K562 (cell line): Measurements from ENCODE around the gene XPC. TPM values are rescaled to one million over a fixed set of nuclear protein-coding genes. Genes with fewer than 3 reads are reported as not detected.
A peak's percentile ranks its signal among the peaks of the same experiment; 100 is the strongest.

Source experiments
- ARID1B ChIP-seq: fragments of 450-650 bp; IDR thresholded peaks from 2 replicates; pipeline ENCODE4 v1.6.1; 2016; ENCODE audit warnings: antibody characterized with exemption, mild to moderate bottlenecking, inconsistent platforms
- ARID4B ChIP-seq: sonication (generic); formaldehyde crosslinking; IDR thresholded peaks from 2 replicates; pipeline ENCODE4 v1.8.0; 2022; ENCODE audit warnings: mild to moderate bottlenecking, missing genetic modification reagents
- CBFA2T3 ChIP-seq: fragments of 450-650 bp; IDR thresholded peaks from 2 replicates; pipeline ENCODE4 v1.6.1; 2017
- CREB1 ChIP-seq, 2 experiments: sonication (generic) in 1 of 2; formaldehyde crosslinking in 1 of 2; IDR thresholded peaks; 2 replicates each; pipeline versions ENCODE4 v1.6.1 to v1.8.0; 2012 to 2022; ENCODE audit warnings: inconsistent platforms in 1 of 2, mild to moderate bottlenecking in 1 of 2, missing genetic modification reagents in 1 of 2, moderate library complexity in 1 of 2
- E2F3 ChIP-seq: fragments of 250-450 bp; sonication (Bioruptor Pico); IDR thresholded peaks from 2 replicates; pipeline ENCODE4 v1.4.0; 2020; ENCODE audit warnings: mild to moderate bottlenecking
- EHMT2 ChIP-seq: fragments of 450-650 bp; IDR thresholded peaks from 2 replicates; pipeline ENCODE4 v1.6.1; 2018; ENCODE audit warnings: antibody characterized with exemption
- FOXA1 ChIP-seq: fragments of 450-650 bp; IDR thresholded peaks from 2 replicates; pipeline ENCODE4 v1.6.1; 2016; ENCODE audit warnings: mild to moderate bottlenecking, borderline replicate concordance
- GABPB1 ChIP-seq: sonication (generic); formaldehyde crosslinking; IDR thresholded peaks from 2 replicates; pipeline ENCODE4 v1.8.0; 2022; ENCODE audit warnings: mild to moderate bottlenecking, missing genetic modification reagents
- HDAC6 ChIP-seq: IDR thresholded peaks from 2 replicates; pipeline ENCODE4 v1.6.1; 2012; ENCODE audit warnings: low read depth, mild to moderate bottlenecking, control low read depth, inconsistent platforms, low read length, moderate library complexity
- MEIS2 ChIP-seq: fragments of 450-650 bp; IDR thresholded peaks from 2 replicates; pipeline ENCODE4 v1.6.1; 2014; ENCODE audit warnings: mild to moderate bottlenecking; ENCODE audit not compliant: partially characterized antibody
- MTA3 ChIP-seq: fragments of 450-650 bp; formaldehyde crosslinking; IDR thresholded peaks from 2 replicates; pipeline ENCODE4 v1.6.1; 2017; ENCODE audit warnings: mild to moderate bottlenecking, borderline replicate concordance
- NEUROD1 ChIP-seq: fragments of 150-350 bp; IDR thresholded peaks from 2 replicates; pipeline ENCODE4 v1.6.1; 2014; ENCODE audit warnings: borderline replicate concordance, low read length, low read depth; ENCODE audit not compliant: partially characterized antibody
- NFRKB ChIP-seq: fragments of 450-650 bp; IDR thresholded peaks from 2 replicates; pipeline ENCODE4 v1.6.1; 2016; ENCODE audit warnings: low read depth
- PCBP1 ChIP-seq: fragments of 200-400 bp; formaldehyde crosslinking; IDR thresholded peaks from 2 replicates; pipeline ENCODE4 v1.6.1; 2018; ENCODE audit warnings: mild to moderate bottlenecking, low read depth, low read length; ENCODE audit not compliant: poor library complexity, severe bottlenecking
- PTBP1 ChIP-seq: fragments of 200-400 bp; formaldehyde crosslinking; IDR thresholded peaks from 2 replicates; pipeline ENCODE4 v1.6.1; 2017; ENCODE audit warnings: low read depth, low read length
- SNIP1 ChIP-seq: fragments of 450-650 bp; IDR thresholded peaks from 2 replicates; pipeline ENCODE4 v1.7.1; 2017; ENCODE audit warnings: low read depth, mild to moderate bottlenecking
- SP1 ChIP-seq: sonication (generic); formaldehyde crosslinking; IDR thresholded peaks from 2 replicates; pipeline ENCODE4 v1.8.1; 2022; ENCODE audit warnings: mild to moderate bottlenecking, missing genetic modification reagents
- STAG1 ChIP-seq: sonication (generic); formaldehyde crosslinking; IDR thresholded peaks from 2 replicates; pipeline ENCODE4 v1.5.0; 2020; ENCODE audit warnings: missing genetic modification reagents, borderline replicate concordance
- TAF15 ChIP-seq: fragments of 200-400 bp; formaldehyde crosslinking; IDR thresholded peaks from 2 replicates; pipeline ENCODE4 v1.6.1; 2017; ENCODE audit warnings: mild to moderate bottlenecking, low read depth, low read length, moderate library complexity
- THRB ChIP-seq: fragments of 450-650 bp; formaldehyde crosslinking; conservative IDR thresholded peaks from 2 replicates; pipeline ENCODE4 v1.4.0; 2022; ENCODE audit warnings: mild to moderate bottlenecking, missing genetic modification characterization
- ZBED1 ChIP-seq: IDR thresholded peaks from 2 replicates; pipeline ENCODE4 v1.6.1; 2014
- ZNF274 ChIP-seq: IDR thresholded peaks from 2 replicates; pipeline ENCODE4 v1.6.1; 2011; ENCODE audit warnings: low read depth, mild to moderate bottlenecking, low read length, moderate library complexity, borderline replicate concordance
- ZNF561 ChIP-seq: fragments of 450-650 bp; formaldehyde crosslinking; conservative IDR thresholded peaks from 2 replicates; pipeline ENCODE4 v1.4.0; 2020; ENCODE audit warnings: mild to moderate bottlenecking, moderate library complexity
- ZNF584 ChIP-seq: fragments of 200-800 bp; sonication (Bioruptor generic); IDR thresholded peaks from 2 replicates; pipeline ENCODE4 v1.6.1; 2016; ENCODE audit warnings: low read depth, mild to moderate bottlenecking, missing genetic modification characterization, missing compliant biosample characterization
- ZNF586 ChIP-seq: fragments of 450-650 bp; formaldehyde crosslinking; conservative IDR thresholded peaks from 2 replicates; pipeline ENCODE4 v1.4.0; 2020; ENCODE audit warnings: mild to moderate bottlenecking, moderate library complexity
- polyA plus RNA-seq, 8 experiments: library from polyadenylated mRNA; depleted of rRNA in 4 of 8; stranded (reverse) in 5 of 8; unstranded in 3 of 8; fragments of >200 nt; fragmentation: Nextera tagmentation in 2 of 8; fragmentation: Illumina TruSeq in 1 of 8; extraction: Ambion mirVana in 2 of 8; extraction: Trizol in 1 of 8; gene quantifications; 2 replicates each; pipeline versions ENCODE4 v1.2.1 to v1.2.3, GENCODE V29; 2011 to 2014; ENCODE audit warnings: inconsistent platforms in 1 of 8, missing spikeins in 1 of 8
- total RNA-seq, 7 experiments: library from RNA; depleted of rRNA in 6 of 7; stranded (reverse); fragments of >200 nt in 6 of 7; fragmentation: Illumina TruSeq in 2 of 7; extraction: Trizol in 2 of 7; gene quantifications; 2 replicates each; pipeline versions ENCODE4 v1.2.1 to v1.2.3, GENCODE V29; 2011 to 2021; ENCODE audit warnings: low replicate concordance in 1 of 7

The XPC gene
- total and polyA plus RNA-seq, 9 of the 15 experiments (the other 6 are each of a cell fraction or from before 2014, with no cell fraction given), result 3.8 to 54.7 (median 41.3) TPM

GRCh38 chr3:14203521-14204079 is 25.2 kb upstream of the XPC start (continued):
- TF ChIP-seq ZBED1 (no peak), NFRKB (peak; percentile 79; the same call in 1 of the 2 replicates), ZNF561 (CRISPR knock-in tag) (no peak), THRB (CRISPR knock-in tag) (0 out of 2 replicates have a peak, but pooled peaks have one; percentile 48), HDAC6 (no peak), TAF15 (no peak), FOXA1 (no peak), PCBP1 (no peak), NEUROD1 (peak; percentile 20), MTA3 (0 out of 2 replicates have a peak, but pooled peaks have one; percentile 58), CBFA2T3 (0 out of 2 replicates have a peak, but pooled peaks have one; percentile 17), ZNF274 (no peak), ARID1B (peak; percentile 19; the same call in 1 of the 2 replicates), EHMT2 (no peak), STAG1 (CRISPR knock-in tag) (peak; percentile 79), SNIP1 (no peak), GABPB1 (CRISPR knock-in tag) (peak; percentile 61; the same call in 1 of the 2 replicates), PTBP1 (0 out of 2 replicates have a peak, but pooled peaks have one; percentile 83), ARID4B (CRISPR knock-in tag) (0 out of 2 replicates have a peak, but pooled peaks have one; percentile 23), SP1 (peak; percentile 74; the same call in 1 of the 2 replicates), CREB1 (IDR thresholded peaks at IDR 0.05) (peak; percentile 16; the same call in 1 of the 2 replicates), CREB1 (CRISPR knock-in tag; IDR thresholded peaks at IDR 0.05) (peak; percentile 55; the same call in 1 of the 2 replicates), ZNF586 (CRISPR knock-in tag) (no peak), MEIS2 (no peak), ZNF584 (CRISPR knock-in tag) (peak; percentile 91; the same call in 1 of the 2 replicates), E2F3 (CRISPR knock-in tag) (peak; percentile 86)
